B cell (primary cell): ENCODE data around the gene MYH10. TPM values are rescaled to one million over a fixed set of nuclear protein-coding genes. Genes with fewer than 3 reads are reported as not detected.

Experiments
- ATAC-seq: fragments of 200-7000 bp; cut with Tn5 transposase; one replicate; pipeline ENCODE4 v1.10.0; 2021; ENCODE audit warnings: low read depth, mild to moderate bottlenecking, moderate number of reproducible peaks, moderate library complexity
- CTCF ChIA-PET: fragments of 350-600 bp; sonication (Branson Sonifier 250); formaldehyde crosslinking; loops from one replicate; lab custom pipeline; 2021; ENCODE audit warnings: antibody characterized with exemption, inconsistent platforms; lab: Charles Lee
- POLR2A ChIA-PET: fragments of 350-600 bp; sonication (Branson Sonifier 250); formaldehyde crosslinking; loops from one replicate; lab custom pipeline; 2021; ENCODE audit warnings: antibody characterized with exemption; lab: Charles Lee
- DNase-seq: peaks from one replicate; pipeline ENCODE4 v3.0.0; 2013
- H2AFZ ChIP-seq: 2 replicates; pipeline ENCODE4 v1.6.1; 2012; ENCODE audit warnings: mild to moderate bottlenecking, low read depth, low read length; ENCODE audit not compliant: insufficient read depth, poor library complexity, severe bottlenecking
- H3K27ac ChIP-seq, 2 donors: 1 replicate in 1 of 2; 2 replicates in 1 of 2; pipeline ENCODE4 v1.5.1; 2012 to 2013; ENCODE audit warnings: low read length in 2 of 2, mild to moderate bottlenecking in 2 of 2, moderate library complexity in 1 of 2
- H3K27me3 ChIP-seq, 4 experiments: fragments of 200-600 bp in 1 of 4; sonication (generic) in 1 of 4; replicated peaks in 1 of 4; 1 replicate in 2 of 4; 2 replicates in 2 of 4; pipeline versions ENCODE4 v1.6.1 to v1.7.0; 2013 to 2016; ENCODE audit warnings: low read length in 3 of 4, mild to moderate bottlenecking in 2 of 4, mixed read lengths in 1 of 4, moderate library complexity in 1 of 4; ENCODE audit not compliant: insufficient read depth in 4 of 4, control insufficient read depth in 3 of 4; ENCODE audit errors: control extremely low read depth in 1 of 4
- H3K36me3 ChIP-seq, 2 experiments: replicated peaks in 1 of 2; 1 replicate in 1 of 2; 2 replicates in 1 of 2; pipeline versions ENCODE4 v1.6.1 to v1.7.1; 2013; ENCODE audit warnings: low read length in 1 of 2; ENCODE audit not compliant: insufficient read depth in 2 of 2, control insufficient read depth in 1 of 2; ENCODE audit errors: control extremely low read depth in 1 of 2, extremely low read depth in 1 of 2
- H3K4me1 ChIP-seq, 2 donors: fragments of 200-600 bp in 1 of 2; sonication (generic) in 1 of 2; 1 replicate in 1 of 2; 2 replicates in 1 of 2; pipeline versions ENCODE4 v1.5.1 to v1.6.1; 2013 to 2017; ENCODE audit warnings: low read length in 2 of 2; ENCODE audit not compliant: control insufficient read depth in 2 of 2, insufficient read depth in 2 of 2
- H3K4me2 ChIP-seq: replicated peaks from 2 replicates; pipeline ENCODE3; 2012; ENCODE audit warnings: mild to moderate bottlenecking, low read depth, low read length; ENCODE audit not compliant: poor library complexity, severe bottlenecking
- H3K4me3 ChIP-seq, 5 experiments: fragments of 200-600 bp in 1 of 5; sonication (generic) in 1 of 5; 1 replicate in 3 of 5; 2 replicates in 2 of 5; pipeline versions ENCODE4 v1.5.1 to v1.7.0; 2011 to 2016; ENCODE audit warnings: low read length in 4 of 5, mild to moderate bottlenecking in 4 of 5, low read depth in 2 of 5, control low read depth in 1 of 5, moderate library complexity in 1 of 5; ENCODE audit not compliant: insufficient read depth in 1 of 5; ENCODE audit errors: control extremely low read depth in 1 of 5, extremely low read depth in 1 of 5
- H3K79me2 ChIP-seq: fragments of 200-600 bp; sonication (generic); one replicate; pipeline ENCODE4 v1.6.0; 2016; ENCODE audit warnings: low read length; ENCODE audit not compliant: control insufficient read depth, insufficient read depth
- H3K9ac ChIP-seq: fragments of 200-600 bp; sonication (generic); 2 replicates; pipeline ENCODE4 v1.6.1; 2017; ENCODE audit warnings: mild to moderate bottlenecking, low read length, moderate library complexity
- H3K9me3 ChIP-seq, 3 donors: one replicate each; pipeline versions ENCODE4 v1.6.1 to v1.7.1; 2013; ENCODE audit warnings: low read length in 2 of 3; ENCODE audit not compliant: control insufficient read depth in 2 of 3, insufficient read depth in 1 of 3; ENCODE audit errors: control extremely low read depth in 1 of 3
- H4K20me1 ChIP-seq: 2 replicates; pipeline ENCODE4 v1.6.0; 2012; ENCODE audit warnings: mild to moderate bottlenecking, low read length; ENCODE audit not compliant: insufficient read depth, control insufficient read depth, poor library complexity, severe bottlenecking
- H3K27ac Mint-ChIP-seq: one replicate; pipeline ENCODE4 v1.8.0; 2021; ENCODE audit warnings: mixed read lengths
- H3K27me3 Mint-ChIP-seq: one replicate; pipeline ENCODE4 v1.8.0; 2021; ENCODE audit warnings: mixed read lengths
- H3K4me1 Mint-ChIP-seq: one replicate; pipeline ENCODE4 v1.8.0; 2021; ENCODE audit warnings: mixed read lengths
- H3K4me3 Mint-ChIP-seq: one replicate; pipeline ENCODE4 v1.8.0; 2021; ENCODE audit warnings: mixed read lengths
- H3K9me3 Mint-ChIP-seq: one replicate; pipeline ENCODE4 v1.8.0; 2022; ENCODE audit warnings: mixed read lengths; ENCODE audit not compliant: insufficient read depth
- CTCF ChIP-seq: fragments of 200-600 bp; IDR thresholded peaks from one replicate; pipeline ENCODE4 v1.8.0; 2022; ENCODE audit warnings: antibody characterized with exemption, mild to moderate bottlenecking
- EZH2 ChIP-seq: IDR thresholded peaks from 2 replicates; pipeline ENCODE4 v1.6.1; 2012; ENCODE audit warnings: borderline replicate concordance, low read depth, mild to moderate bottlenecking, moderate library complexity, low read length; ENCODE audit not compliant: insufficient read depth, poor library complexity, severe bottlenecking
- WGBS: methylation state at CpG from one replicate; pipeline ENCODE4 v1.1.5; 2013; ENCODE audit warnings: missing lambda C conversion rate; ENCODE audit not compliant: insufficient coverage; 5-methylcytosine and 5-hydroxymethylcytosine counted together
- intact Hi-C: fragments of 100-400 bp; cut with micrococcal nuclease; formaldehyde crosslinking; loops from one replicate; pipeline ENCODE4 v1.10.0; 2022
- polyA plus RNA-seq: library from polyadenylated mRNA; depleted of rRNA; stranded (reverse); fragments of >200 nt; gene quantifications from 2 replicates; pipeline ENCODE4 v1.2.3, GENCODE V29; 2012
- total RNA-seq, 2 donors: library from RNA; stranded (reverse); fragments of 120-200 nt in 1 of 2; gene quantifications; 1 replicate in 1 of 2; 2 replicates in 1 of 2; pipeline versions ENCODE4 v1.2.3 to v1.2.4, GENCODE V29; 2013 to 2022

The MYH10 gene
- total and polyA plus RNA-seq, 2 donors (not counting 1 experiment from before 2014, with no cell fraction given) = 0.04 to 1.7 TPM

GRCh38 chr17:8629371-8630226, 926 bp downstream of the MYH10 start:
- peak overlapping the region; percentile 100 for H3K4me2 ChIP-seq
- H3K9ac ChIP-seq = peak overlapping the region; percentile 86
- Mint-ChIP-seq H3K4me3 (peak overlapping the region; percentile 97), H3K9me3 (no peaks in the 10 kb centered on the region), H3K4me1 (peaks cover 21% of the 10 kb centered on the region), H3K27me3 (peaks cover 48% of the 10 kb centered on the region), H3K27ac (no peak overlapping the region)
- intact Hi-C loops = loop anchor here (5.0 to 10.0 kb wide), 2 partner anchors 192 to 945 kb away; partner anchors contain the start of genes CFAP52, NDEL1 and STX8
- peaks cover 0 to 7% (median 0%) of the 10 kb centered on the region in 3 donors for H3K9me3 ChIP-seq
- no peak overlapping the region for H3K27ac ChIP-seq
- no peaks in the 10 kb centered on the region for H3K36me3 ChIP-seq
- ChIA-PET CTCF (no interaction called here), POLR2A (no interaction called here)
- peaks cover 0 to 40% (median 32%) of the 10 kb centered on the region in 4 experiments for H3K27me3 ChIP-seq
- H3K79me2 ChIP-seq = no peaks in the 10 kb centered on the region
- 3% methylated on average over 70 of the region's 76 CpGs for WGBS
- peak; percentile 52 for DNase-seq
- no peak for ATAC-seq
- peak overlapping the region; percentile 84 for H2AFZ ChIP-seq
- H3K4me1 ChIP-seq = peaks cover 17 to 23% of the 10 kb centered on the region in 2 donors
- H3K4me3 ChIP-seq = peak overlapping the region in 4 of 5 experiments; percentile 63 to 85 (median 70)
- no peaks in the 10 kb centered on the region for H4K20me1 ChIP-seq
- TF ChIP-seq CTCF (no peak), EZH2 (peak; percentile 99)

GRCh38 chr17:8628609-8629169, 1.8 kb downstream of the MYH10 start:
- ATAC-seq (no peak), DNase-seq (peak; percentile 15)
- intact Hi-C loops = no loop called here
- POLR2A ChIA-PET = no interaction called here
- no peak overlapping the region for H3K27ac Mint-ChIP-seq
- H3K4me3 ChIP-seq = no peak overlapping the region
- no peaks in the 10 kb centered on the region for H3K79me2 ChIP-seq
- peaks cover 21% of the 10 kb centered on the region for H3K4me1 Mint-ChIP-seq
- TF ChIP-seq EZH2 (no peak), CTCF (no peak)
- H3K36me3 ChIP-seq = no peaks in the 10 kb centered on the region
- H2AFZ ChIP-seq = no peak overlapping the region
- WGBS = 56% methylated on average over 2 of the region's 8 CpGs
- peaks cover 17 to 23% of the 10 kb centered on the region in 2 donors for H3K4me1 ChIP-seq
- no peaks in the 10 kb centered on the region for H4K20me1 ChIP-seq
- CTCF ChIA-PET = no interaction called here
- H3K4me3 Mint-ChIP-seq = peak overlapping the region; percentile 42
- H3K4me2 ChIP-seq = no peak overlapping the region
- H3K9me3 Mint-ChIP-seq = no peaks in the 10 kb centered on the region
- H3K9me3 ChIP-seq = peaks cover 0 to 7% (median 0%) of the 10 kb centered on the region in 3 donors
- no peak overlapping the region for H3K27ac ChIP-seq
- H3K9ac ChIP-seq = no peak overlapping the region
- H3K27me3 Mint-ChIP-seq = peaks cover 53% of the 10 kb centered on the region
- H3K27me3 ChIP-seq = peaks cover 0 to 40% (median 35%) of the 10 kb centered on the region in 4 experiments
